ENCODE measurements around the gene GALNT16. TPM values are rescaled to one million over a fixed set of nuclear protein-coding genes. Genes with fewer than 3 reads are reported as not detected.
A peak's percentile ranks its signal among the peaks of the same experiment; 100 is the strongest.

Gene GALNT16
- total RNA-seq, 1 experiment from 2014 or later, result 4.0 TPM

DNA sequence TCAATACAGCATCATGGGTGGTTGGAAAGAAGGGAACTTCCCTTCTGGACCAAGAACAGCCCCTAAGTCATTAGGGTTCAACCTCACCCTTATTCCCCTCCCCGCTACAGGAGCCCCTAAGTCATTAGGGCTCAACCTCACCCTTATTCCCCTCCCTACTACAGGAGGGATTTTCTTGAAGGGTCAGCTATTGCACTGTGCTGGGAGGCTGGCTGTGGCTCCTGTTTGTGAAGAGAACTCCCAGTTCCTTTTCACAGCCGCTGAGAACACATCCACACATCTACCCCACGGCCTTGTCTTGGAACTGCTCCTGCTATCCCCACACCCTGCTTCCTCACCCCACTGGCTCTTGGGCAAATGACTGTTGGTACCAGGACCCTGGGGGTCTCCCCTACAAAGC lies 93.2 kb downstream of the GALNT16 start:
- DNase-seq, result no peak
- Mint-ChIP-seq H3K4me3 (ENCODE audit: low read depth, unreplicated experiment) (no peak overlapping the region), H3K27ac (ENCODE audit: unreplicated experiment) (no peak overlapping the region), H3K27me3 (ENCODE audit: unreplicated experiment) (peaks cover 30% of the 10 kb centered on the region), H3K9me3 (ENCODE audit: low read depth, unreplicated experiment) (no peaks in the 10 kb centered on the region), H3K36me3 (ENCODE audit: insufficient read depth, unreplicated experiment) (no peaks in the 10 kb centered on the region), H3K4me1 (ENCODE audit: low read depth, unreplicated experiment) (no peaks in the 10 kb centered on the region)
- TF ChIP-seq, protein P1, sequence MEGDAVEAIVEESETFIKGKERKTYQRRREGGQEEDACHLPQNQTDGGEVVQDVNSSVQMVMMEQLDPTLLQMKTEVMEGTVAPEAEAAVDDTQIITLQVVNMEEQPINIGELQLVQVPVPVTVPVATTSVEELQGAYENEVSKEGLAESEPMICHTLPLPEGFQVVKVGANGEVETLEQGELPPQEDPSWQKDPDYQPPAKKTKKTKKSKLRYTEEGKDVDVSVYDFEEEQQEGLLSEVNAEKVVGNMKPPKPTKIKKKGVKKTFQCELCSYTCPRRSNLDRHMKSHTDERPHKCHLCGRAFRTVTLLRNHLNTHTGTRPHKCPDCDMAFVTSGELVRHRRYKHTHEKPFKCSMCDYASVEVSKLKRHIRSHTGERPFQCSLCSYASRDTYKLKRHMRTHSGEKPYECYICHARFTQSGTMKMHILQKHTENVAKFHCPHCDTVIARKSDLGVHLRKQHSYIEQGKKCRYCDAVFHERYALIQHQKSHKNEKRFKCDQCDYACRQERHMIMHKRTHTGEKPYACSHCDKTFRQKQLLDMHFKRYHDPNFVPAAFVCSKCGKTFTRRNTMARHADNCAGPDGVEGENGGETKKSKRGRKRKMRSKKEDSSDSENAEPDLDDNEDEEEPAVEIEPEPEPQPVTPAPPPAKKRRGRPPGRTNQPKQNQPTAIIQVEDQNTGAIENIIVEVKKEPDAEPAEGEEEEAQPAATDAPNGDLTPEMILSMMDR (IDR thresholded peaks at IDR 0.05; ENCODE audit: unreplicated experiment), result no peak
- intact Hi-C loops (cut with micrococcal nuclease; ENCODE audit: unreplicated experiment), result no loop called here
- CTCF ChIA-PET, result no interaction called here
- no TSS peak for BruUV-seq (replicated peaks)

DNA sequence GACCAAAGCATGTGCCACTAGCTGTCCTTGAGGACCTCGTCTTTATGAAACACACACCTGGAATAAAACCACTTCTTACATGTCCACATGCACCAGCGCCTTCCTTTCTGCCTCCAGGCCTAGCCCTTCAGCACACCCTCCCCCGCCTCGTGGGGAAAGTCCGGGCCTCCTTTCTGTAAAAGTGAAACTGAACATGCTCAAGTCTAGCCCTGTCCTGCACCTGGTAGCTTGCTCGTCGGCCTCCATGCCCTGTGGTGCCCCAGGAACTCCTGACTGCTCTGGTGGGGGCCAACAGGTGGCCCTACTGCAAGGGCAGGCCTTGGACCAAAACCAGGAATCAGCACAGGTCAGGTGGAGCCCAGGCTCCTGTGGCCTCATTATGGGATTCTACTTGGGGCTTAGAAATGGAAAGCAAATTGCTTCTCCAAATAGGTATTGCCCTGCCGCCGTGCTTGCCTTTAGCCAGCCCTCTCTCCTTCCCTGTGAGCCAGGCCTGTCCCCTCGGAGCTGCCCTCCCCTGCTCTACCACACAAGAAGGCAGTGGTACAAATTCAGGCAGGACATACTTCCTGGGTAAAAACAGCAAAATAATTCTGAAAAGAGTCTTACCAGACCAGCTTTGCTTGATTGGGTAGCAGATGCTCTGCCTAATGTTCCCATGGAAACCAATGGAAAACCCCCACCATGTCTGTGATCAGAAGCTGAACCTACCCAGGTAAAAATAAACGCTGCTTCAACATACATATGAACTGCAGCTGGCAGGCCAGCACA lies 94.6 kb downstream of the GALNT16 start:
- TF ChIP-seq, protein P1 (IDR thresholded peaks at IDR 0.05; ENCODE audit: unreplicated experiment), result no peak
- DNase-seq, result peak; percentile 13
- Mint-ChIP-seq H3K9me3 (ENCODE audit: low read depth, unreplicated experiment) (no peaks in the 10 kb centered on the region), H3K4me1 (ENCODE audit: low read depth, unreplicated experiment) (no peaks in the 10 kb centered on the region), H3K27ac (ENCODE audit: unreplicated experiment) (no peak overlapping the region), H3K4me3 (ENCODE audit: low read depth, unreplicated experiment) (no peak overlapping the region), H3K36me3 (ENCODE audit: insufficient read depth, unreplicated experiment) (no peaks in the 10 kb centered on the region), H3K27me3 (ENCODE audit: unreplicated experiment) (peaks cover 44% of the 10 kb centered on the region)
- intact Hi-C loops (cut with micrococcal nuclease; ENCODE audit: unreplicated experiment), result no loop called here
- CTCF ChIA-PET, result no interaction called here
- BruUV-seq (replicated peaks), result no TSS peak

DNA sequence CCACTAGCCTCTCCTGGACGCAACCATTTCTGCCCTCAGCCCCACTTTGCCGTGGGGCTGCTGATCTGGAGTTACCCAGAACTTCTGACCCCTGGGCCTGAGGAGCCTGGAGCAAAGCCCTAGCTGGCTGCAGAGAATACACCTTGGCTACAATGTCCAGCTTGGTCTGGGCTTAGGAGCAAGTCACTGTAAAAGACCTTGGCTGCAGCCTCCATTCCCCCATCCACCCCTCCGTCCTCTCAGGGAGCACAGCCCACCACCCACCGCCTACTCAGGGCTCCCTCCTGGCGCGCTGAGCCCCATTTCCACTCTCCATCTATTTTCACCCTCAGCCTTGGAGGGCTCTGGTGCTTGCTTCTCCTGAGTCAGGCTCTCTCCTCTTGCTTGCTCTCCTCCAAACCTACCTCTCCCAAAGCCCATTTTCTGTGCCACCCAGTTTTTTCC lies 95.2 kb downstream of the GALNT16 start:
- DNase-seq, result no peak
- Mint-ChIP-seq H3K36me3 (ENCODE audit: insufficient read depth, unreplicated experiment) (no peaks in the 10 kb centered on the region), H3K9me3 (ENCODE audit: low read depth, unreplicated experiment) (no peaks in the 10 kb centered on the region), H3K4me1 (ENCODE audit: low read depth, unreplicated experiment) (no peaks in the 10 kb centered on the region), H3K4me3 (ENCODE audit: low read depth, unreplicated experiment) (no peak overlapping the region), H3K27me3 (ENCODE audit: unreplicated experiment) (peaks cover 45% of the 10 kb centered on the region), H3K27ac (ENCODE audit: unreplicated experiment) (no peak overlapping the region)
- CTCF ChIA-PET, result no interaction called here
- no TSS peak for BruUV-seq (replicated peaks)
- intact Hi-C loops (cut with micrococcal nuclease; ENCODE audit: unreplicated experiment), result no loop called here
- TF ChIP-seq, protein P1 (IDR thresholded peaks at IDR 0.05; ENCODE audit: unreplicated experiment), result no peak

DNA sequence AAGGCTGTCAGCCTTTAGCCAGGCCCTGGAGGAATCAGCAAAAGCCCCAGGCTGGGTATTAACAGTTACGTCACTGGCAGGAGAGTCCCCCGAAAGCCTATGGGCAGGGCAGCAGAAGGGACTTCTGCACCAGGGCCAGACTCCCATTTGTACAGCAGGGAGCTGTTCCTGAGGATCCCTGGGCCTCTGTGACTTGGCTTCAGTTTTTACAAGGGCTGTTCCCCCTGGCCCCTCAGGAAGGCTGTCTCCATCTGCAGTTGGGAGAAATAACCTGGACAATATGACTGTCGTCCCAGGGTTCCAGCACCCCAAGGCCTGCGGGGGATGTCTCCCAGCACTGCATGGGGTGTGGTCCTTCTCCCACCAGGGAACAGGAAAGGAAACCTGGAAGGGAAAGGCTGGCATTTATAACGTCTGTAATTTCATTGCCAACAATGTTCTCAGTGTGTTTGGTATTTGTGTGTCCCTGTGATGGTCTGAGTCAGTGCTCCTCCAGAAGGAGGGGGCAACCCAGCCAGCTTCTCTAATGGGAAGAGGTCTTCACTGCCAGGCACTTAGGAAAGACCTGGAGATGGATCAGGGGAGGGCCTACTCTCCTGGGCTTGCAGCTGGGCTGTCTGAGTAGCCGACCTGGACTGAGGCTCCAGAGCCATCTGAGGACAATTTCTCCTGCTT lies 95.8 kb downstream of the GALNT16 start:
- Mint-ChIP-seq H3K4me3 (ENCODE audit: low read depth, unreplicated experiment) (no peak overlapping the region), H3K27me3 (ENCODE audit: unreplicated experiment) (peaks cover 40% of the 10 kb centered on the region), H3K36me3 (ENCODE audit: insufficient read depth, unreplicated experiment) (no peaks in the 10 kb centered on the region), H3K9me3 (ENCODE audit: low read depth, unreplicated experiment) (no peaks in the 10 kb centered on the region), H3K27ac (ENCODE audit: unreplicated experiment) (no peak overlapping the region), H3K4me1 (ENCODE audit: low read depth, unreplicated experiment) (no peaks in the 10 kb centered on the region)
- intact Hi-C loops (cut with micrococcal nuclease; ENCODE audit: unreplicated experiment), result no loop called here
- BruUV-seq (replicated peaks), result no TSS peak
- CTCF ChIA-PET, result no interaction called here
- TF ChIP-seq, protein P1 (IDR thresholded peaks at IDR 0.05; ENCODE audit: unreplicated experiment), result no peak
- DNase-seq, result no peak

Measured in Calu3 (cell line).